ENCODE measurements around the gene GNGT2.
"Not testable (repeated sequence)": the region's sequence is repeated elsewhere in the genome, so short reads cannot be mapped to it uniquely, and the experiment has no call there.

The GNGT2 gene

DNA sequence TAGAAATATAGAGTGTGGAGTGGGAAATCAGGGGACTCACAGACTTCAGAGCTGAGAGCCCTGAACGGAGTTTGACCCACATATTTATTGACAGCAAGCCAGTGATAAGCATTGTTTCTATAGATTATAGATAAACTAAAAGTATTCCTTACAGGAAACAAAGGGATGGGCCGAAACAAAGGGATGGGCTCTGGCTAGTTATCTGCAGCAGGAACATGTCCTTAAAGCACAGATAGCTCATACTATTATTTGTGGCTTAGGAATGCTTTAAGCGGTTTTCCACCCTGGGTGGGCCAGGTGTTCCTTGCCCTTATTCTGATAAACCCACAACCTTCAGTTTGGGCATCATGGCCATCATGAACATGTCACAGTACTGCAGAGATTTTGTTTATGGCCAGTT, 39.7 kb downstream of the GNGT2 start:
- DNase-seq (ENCODE audit: low read depth, low spot score) = not testable (repeated sequence)

DNA sequence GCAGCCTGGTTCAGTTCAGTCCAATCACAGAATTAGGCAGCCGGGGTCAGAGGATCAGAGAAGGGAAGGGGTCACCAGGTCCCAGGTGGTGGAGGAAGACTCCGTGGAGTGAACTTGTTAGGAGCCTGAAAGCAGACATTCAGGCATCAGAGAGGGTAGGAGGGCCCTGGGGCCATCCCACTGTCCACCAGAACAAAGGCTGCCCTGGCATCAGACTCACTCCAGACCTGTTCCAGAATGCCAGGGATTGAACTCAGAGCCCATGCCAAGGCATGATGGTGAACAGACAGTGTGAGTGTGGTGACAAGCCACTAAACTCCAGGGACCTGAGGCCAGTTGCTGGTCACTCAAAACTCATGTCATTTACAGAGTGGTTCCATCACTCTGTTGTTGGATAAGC, 40.2 kb downstream of the GNGT2 start:
- DNase-seq (ENCODE audit: low read depth, low spot score) = no peak

DNA sequence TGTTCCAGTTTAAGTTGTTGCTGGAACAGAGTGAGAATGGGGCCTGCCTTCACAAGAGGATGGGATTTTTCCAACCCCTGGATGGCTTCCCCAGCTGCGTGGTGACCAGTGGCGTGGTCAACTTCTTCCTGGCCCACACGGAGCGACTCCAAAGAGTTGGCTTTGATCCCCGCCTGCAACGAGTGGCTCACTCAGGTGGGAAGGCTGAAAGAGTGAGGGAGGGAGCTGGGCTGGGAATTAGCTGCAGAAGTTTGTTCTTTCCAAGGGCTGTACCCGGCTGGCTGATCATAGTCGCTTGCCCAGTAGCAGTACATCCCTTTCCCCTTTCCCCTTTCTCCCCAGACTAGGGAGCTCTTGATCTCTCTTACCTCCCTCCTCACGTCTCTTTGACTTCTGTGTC, 41.7 kb downstream of the GNGT2 start:
- DNase-seq (ENCODE audit: low read depth, low spot score) = no peak

DNA sequence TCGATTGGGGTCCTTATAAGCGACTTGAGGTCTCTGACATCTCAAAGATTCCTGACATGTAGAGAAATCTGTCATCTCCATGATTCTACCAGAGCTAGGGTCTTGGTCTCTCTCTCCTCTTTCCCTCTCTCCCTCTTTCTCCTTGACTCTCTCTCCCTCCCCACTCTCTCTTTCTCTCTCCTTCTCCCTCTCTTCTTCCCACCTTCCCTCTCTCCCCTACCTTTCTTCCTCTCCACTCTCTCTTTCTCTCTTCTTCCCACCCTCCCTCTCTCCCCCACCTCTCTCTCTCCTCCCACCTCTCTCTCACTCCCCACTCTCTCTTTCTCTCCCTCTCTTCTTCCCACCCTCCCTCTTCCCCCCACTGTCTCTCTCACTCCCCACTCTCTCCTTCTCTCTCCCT, 45.2 kb downstream of the GNGT2 start:
- no peak for DNase-seq (ENCODE audit: low read depth, low spot score)

DNA sequence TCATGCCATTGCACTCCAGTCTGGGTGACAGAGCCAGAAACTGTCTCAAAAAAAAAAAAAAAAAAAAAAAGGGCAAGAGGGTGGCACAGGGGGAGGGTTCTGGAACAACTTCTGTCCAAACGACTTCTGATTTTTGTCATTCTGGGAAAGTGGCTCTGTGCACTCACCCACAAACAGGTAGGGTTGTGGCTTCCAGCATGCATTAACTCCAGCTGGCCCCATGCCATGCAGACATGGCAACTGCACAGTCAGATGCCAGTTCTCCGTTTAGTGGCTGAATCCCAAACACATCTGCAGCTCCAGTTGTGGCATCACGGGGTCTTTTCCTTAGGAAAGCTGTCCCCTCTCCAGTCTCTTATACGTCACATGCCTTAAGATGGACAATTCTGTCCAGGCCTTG, 47.5 kb downstream of the GNGT2 start:
- DNase-seq (ENCODE audit: low read depth, low spot score) = no peak

DNA sequence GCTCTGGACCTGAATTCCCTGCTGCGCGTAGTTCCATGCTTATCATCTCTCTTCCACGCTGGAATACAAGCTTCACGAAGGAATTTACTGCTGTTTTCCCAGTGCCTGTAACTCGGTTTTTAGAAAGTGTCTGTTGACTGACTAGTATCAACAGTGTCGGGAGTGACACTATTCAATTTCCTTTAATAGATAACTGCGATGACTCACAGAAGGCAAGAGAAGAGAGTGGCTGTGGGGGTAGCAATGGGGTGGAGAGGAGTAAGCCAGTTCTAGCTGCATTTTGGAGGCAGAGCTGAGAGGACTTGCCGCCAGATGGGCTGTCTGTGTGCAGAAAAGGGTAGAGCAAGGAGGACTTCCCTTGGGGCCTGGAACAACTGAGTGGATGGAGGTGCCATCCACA, 52.6 kb downstream of the GNGT2 start:
- DNase-seq (ENCODE audit: low read depth, low spot score) = peak; percentile 24

DNA sequence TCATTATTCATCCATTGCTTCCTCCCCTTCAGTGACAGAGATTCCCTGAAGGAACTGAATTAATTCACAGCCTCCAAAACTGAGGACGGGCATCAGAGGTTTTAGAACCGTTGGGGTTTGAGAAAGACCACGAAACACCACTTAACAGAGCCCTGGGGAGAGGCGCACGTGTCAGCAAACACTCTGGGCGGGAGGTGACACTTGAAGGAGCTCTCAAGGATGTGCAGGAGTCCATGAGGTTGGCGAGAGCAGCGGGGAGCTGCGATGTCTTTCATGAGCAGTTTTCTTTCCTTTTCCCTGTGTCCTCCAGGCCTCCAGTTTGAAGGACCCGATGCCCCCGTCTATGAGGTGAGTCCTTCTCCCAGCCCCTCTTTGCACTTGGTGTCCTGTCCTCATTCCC, 54.1 kb downstream of the GNGT2 start:
- no peak for DNase-seq (ENCODE audit: low read depth, low spot score)

Measured in ELF-1 (cell line).